NCI-H2196 treated with DMSO at 0.1 percent for 48 hours (cell line): ENCODE data around the gene KLRF2.

Experiments
- DNase-seq: peaks from one replicate; lab custom pipeline; 2025; ENCODE audit not compliant: unreplicated experiment; lab: John Stamatoyannopoulos, UW

The KLRF2 gene

DNA sequence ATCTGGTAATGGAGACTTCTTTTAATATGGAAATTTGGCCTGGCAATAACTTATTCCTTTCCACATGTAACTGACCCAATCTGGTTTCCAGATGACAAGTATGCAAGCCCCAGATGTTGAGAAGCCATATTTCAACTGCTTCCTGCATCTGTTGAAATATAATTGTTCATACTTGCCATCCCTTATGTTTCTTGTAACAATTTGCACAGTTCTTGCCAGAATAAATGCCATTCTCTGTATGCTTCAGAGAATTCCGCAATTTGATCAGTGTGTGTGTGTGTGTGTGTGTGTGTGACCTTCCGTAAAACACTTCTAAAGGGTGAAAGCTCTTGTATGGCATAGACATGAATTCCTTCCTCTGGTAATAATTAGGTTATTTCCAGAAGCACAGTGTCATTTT is 52.7 kb downstream of the KLRF2 start:
- DNase-seq: no peak

DNA sequence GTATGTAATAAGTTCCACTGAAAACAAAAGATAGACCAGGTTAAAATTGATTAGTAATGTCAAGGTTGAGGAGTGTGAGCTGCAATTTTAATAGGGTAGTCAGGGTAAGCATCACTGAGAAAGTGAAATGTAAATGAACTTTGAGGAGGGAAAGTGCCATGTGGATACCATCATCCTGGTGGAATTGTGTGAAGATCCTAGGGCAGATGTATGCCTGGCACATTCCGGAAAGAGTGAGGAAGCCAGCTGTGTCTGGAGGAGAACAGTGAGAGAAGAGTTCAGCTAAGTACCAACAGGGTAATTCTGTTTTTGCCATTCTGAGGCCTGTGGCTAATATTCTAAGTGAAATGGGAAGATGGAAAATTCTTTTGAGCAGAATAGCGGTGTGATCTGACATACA is 53.7 kb downstream of the KLRF2 start:
- no peak for DNase-seq

DNA sequence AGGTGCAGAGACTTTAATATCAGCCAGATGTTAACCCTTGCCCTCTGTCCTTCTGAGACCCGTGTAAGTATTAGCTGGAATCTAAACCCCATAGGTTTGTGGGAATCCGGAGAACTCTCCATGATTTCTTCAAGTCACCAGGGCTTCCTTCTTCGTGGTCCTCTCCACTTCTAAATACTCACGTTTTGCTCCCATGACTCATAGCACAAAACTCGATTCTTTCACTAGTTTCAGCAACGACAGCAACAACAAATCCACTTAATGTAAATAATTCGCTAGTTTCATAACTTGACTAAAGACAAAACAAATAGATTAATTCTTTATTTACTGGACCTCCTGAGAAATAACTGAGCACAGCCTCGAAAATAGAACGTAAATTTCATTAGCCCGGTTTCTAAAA is 55.3 kb downstream of the KLRF2 start:
- no peak for DNase-seq

DNA sequence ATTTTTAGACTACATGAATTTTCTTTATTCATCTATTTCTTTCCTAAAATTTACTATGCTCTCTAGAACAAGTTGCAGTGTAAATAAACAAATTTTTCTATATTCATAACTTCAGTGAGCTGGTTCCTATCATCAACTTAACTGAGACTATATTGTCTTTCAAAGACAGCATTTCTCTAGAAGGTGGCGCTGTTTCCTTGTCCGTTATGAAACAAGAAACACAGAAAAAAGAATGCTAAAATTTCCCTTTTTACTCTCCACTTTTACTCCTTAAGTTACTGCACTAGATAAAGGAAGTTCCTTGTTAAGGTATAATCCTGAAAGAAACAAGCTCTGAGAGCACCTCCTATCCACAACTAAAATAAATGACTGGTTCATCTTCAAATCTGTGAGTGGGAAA is 59.1 kb downstream of the KLRF2 start:
- DNase-seq: no peak

DNA sequence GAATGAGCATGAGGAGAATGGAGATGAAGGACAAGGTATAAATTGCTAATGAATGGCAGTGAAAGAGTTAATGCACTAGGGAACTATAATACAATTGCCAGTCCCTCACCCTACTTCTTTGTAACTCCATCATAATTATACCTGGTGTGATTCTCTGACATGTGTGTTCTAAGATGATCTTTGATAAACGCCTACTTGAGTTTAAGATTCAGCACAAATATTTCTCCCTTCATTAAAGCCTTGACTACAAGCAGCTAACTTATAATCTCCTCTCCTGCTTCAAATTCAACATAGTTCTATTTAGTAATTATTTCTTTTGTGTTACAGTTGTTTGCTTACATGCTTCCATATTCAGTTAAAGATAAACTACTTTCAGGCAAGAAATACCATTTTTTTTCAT is 60.5 kb downstream of the KLRF2 start:
- no peak for DNase-seq

DNA sequence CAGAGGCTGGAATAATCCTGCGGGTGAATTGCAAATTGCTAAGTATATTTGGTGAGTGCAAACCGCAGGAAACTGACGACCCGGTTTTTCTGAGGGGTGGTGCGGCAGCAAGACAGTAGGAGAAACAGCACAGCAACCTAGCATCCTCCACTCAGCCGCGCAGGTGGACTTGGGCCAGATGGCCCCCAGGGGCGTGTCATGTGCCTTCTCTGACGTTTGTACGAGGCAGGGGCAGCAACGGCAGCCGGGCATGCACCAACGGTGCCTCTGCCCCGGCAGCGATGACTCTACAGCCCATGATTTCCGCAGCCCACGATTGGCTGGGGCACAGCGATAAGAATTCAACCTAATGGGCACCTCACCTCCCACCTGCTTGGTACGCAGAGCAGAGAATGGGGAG is 62.0 kb downstream of the KLRF2 start:
- DNase-seq: no peak

DNA sequence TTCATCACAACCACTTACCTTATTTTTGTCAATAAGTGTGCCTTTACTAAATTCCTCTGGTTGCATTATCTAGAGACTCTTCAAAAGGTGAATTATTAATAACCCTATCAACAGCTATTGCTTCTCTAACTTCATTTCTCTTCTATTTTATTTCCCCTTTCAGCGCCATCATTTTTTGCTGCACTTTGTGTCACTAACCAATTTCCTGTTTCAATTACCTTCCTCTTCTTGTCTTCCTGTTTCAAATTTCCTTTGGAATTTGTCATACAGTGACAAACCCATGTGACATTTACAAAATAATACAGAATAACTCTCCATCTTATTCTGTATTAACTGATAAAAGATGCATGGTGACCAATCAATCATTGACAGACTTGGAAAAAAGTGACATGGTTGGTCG is 63.1 kb downstream of the KLRF2 start:
- no peak for DNase-seq
